Stimulated activated CD4-positive, alpha-beta T cell treated with anti-CD3 and anti-CD28 coated beads, Interleukin-1b, Interleukin-23, amount 100 ng/mL, for 24 hours (primary cell): ENCODE results near the gene TYSND1.
A peak's percentile ranks its signal among the peaks of the same experiment; 100 is the strongest.
"Not testable (repeated sequence)": the region's sequence is repeated elsewhere in the genome, so short reads cannot be mapped to it uniquely, and the experiment has no call there.

Experiments
- DNase-seq, 4 experiments: peaks; one replicate each; pipeline ENCODE4 v3.0.0-alpha.2; 2020; ENCODE audit warnings: low read depth in 4 of 4, low spot score in 1 of 4

TYSND1 gene, protein sequence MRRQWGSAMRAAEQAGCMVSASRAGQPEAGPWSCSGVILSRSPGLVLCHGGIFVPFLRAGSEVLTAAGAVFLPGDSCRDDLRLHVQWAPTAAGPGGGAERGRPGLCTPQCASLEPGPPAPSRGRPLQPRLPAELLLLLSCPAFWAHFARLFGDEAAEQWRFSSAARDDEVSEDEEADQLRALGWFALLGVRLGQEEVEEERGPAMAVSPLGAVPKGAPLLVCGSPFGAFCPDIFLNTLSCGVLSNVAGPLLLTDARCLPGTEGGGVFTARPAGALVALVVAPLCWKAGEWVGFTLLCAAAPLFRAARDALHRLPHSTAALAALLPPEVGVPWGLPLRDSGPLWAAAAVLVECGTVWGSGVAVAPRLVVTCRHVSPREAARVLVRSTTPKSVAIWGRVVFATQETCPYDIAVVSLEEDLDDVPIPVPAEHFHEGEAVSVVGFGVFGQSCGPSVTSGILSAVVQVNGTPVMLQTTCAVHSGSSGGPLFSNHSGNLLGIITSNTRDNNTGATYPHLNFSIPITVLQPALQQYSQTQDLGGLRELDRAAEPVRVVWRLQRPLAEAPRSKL

DNA sequence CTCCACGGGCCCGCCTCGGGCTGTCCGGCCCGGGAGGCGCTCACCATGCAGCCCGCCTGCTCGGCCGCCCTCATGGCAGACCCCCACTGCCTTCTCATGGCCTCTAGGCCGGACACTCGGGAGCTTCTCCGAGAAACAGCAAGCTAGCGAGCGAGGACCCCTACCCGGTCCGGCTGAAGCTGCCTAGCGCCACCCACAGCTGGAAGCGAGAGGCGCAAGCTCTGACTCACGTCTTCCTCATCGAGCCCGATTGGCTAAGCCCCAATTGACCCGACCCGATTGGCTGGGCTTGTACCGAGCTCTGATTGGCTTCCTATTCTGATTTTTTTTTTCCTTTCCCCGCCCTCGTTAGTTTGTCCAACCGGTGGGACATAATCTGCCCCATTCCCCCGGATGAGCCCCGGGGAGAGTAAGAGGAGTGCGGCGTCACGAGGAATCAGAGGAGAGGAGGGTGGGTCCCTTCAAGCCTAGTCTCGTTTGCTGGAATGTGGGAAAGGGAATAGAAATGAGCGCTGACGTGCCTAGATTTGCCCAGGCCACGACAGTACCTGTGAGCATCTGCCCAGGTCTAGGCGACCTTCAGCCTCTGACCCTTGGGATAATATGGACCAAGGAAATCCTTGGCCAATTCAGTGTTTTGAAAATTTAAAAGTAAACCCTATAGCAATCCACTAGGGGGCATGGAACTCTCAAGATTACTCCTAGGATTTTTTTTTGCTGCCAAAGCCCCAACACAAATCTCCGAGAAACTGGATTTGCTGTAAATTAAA, at the start of gene TYSND1:
Gene TYSND1 (minus strand): TSS at position 212 of the 770 bp plus-strand sequence. CDS start 114 bp downstream, at position 98.
- DNase-seq, result peak; percentile 70 to 89 (median 83)

DNA sequence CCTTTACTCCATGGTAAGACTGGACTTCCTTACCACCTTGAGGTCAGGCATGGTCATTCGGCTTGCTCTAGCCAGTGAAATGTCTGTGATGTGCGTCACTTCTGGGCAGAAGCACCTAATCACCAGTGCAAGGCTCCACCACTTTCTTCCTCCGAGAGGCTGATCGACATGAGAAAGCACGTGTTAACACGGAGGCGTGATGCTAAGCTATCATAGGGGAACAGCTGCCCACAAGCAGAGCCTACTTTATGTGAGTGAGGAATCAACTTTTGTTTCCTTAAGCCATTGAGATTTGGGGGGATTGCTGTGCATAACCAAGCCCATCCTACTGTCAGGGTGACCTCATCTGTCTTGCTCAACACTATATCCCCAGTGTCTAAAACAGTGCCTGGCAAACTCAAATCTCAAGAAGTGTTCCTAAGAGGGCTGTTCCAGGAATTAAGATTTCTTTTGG, 46.9 kb upstream of the TYSND1 start:
- DNase-seq, result no peak

DNA sequence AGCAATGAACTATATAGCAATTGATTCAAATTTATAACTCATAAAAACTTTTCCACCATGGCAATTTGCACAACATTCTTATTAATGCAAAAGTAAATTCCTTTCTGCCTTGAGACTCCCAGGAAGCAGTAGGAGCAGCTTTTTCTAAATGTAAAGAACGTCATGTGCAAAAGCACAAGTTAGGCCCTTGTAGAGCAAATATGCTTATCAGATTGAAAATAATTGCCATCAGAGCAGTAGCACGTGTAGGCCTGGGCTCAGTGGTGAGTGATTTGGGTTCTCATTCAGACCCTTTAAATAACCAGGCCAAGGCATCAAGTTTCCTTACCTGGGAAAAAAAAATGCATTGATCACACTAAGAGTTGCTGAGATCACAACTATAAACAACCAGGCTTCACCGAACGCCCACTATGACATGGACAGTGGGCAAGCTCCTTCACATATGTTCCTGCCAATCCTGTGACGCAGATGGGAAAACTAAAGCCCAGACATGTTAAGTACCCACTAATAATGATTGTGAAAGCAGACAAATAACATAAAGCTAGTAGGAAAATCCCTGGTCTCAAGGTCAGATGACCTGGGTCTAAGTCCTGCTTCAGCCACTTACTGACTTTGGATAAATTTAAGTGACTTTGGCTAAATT, 45.9 kb upstream of the TYSND1 start:
- no peak for DNase-seq

DNA sequence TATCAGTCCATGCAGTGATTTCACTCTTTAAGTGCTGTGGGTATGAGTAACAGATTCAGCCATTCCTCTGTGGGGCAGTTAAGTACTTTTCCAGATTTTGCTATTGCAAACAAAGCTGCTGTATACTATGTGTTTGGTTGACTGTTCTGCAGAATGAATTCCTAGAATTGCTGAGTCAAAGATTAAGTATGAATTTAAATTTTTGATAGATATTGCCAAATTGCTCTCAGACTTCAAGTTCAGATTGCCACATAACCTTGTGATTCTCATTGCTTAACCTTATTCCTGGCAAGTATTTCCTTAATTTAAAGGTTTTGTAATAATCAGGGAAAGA, 45.4 kb upstream of the TYSND1 start:
- DNase-seq, result no peak

DNA sequence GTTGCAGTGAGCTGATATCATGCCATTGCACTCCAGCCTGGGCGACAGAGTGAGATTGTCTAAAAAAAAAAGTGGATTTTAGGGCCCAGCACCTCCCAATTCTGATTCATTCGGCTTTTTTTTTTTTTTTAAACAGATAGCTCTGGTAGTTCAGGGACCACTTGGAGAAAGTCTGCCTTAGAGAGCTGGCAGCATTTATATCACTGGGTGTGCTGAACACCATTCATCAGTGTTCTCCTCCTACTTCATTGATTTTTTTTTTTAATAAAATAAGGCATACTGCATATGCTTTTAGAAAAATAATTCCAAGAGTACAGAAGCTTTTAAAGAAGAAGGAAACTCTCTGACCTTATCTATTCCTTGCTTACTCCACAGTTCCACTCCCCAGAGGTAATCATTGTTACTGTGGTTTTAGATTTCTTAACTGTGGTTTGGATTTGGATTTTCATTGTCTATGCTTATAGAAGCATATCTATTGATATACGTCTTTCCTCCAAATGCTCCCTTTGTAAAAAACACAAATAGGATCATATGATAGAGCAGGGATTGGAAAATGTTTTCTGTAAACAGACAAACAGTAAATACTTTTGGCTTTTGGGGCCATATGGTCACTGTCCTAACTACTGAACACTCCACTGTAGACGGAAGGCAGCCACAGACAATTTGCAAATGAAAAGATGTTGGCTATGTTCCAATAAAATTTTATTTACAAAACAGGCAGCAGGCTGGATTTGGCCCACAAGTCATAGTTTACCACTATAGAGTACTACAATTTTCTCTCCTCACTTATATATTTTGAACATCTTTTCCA, 44.9 kb upstream of the TYSND1 start:
- no peak for DNase-seq

DNA sequence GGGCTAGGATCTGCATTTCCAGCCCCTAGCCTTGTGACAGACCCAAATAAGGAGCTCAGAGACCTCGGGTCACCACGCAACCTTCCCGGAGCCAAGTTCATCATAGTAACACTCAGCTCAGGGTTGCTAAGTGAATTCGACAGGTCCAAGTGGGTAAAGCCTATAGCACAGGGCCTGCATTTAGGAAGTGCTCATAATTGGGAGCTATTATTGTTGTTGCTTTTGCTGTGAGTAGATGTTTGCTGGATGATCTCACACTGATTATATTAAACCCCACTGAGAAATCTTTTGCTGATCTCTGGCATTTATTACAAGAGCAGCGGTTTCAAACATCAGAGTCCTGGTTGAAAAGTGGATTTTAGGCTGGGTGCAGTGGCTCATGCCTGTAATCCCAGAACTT, 44.1 kb upstream of the TYSND1 start:
- no peak for DNase-seq

DNA sequence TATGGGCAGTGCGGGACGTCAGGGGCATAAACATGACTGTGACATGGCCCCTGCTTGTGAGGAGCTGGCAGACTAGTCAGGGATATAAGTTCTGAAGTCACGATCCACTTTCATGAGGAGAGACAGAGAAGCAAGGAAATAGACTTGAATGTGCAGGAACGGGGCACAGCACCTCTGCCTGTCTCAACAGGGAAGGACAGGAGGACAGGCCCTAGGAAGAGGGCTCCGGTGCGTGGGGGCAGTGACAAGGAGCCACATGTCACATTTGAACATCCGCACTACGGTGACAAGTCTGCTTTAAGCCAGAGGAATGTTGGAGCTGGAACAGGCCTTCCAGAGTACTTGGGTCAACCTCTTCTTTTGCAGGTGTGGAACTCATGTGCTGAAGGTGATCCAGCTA, 43.6 kb upstream of the TYSND1 start:
- no peak for DNase-seq

DNA sequence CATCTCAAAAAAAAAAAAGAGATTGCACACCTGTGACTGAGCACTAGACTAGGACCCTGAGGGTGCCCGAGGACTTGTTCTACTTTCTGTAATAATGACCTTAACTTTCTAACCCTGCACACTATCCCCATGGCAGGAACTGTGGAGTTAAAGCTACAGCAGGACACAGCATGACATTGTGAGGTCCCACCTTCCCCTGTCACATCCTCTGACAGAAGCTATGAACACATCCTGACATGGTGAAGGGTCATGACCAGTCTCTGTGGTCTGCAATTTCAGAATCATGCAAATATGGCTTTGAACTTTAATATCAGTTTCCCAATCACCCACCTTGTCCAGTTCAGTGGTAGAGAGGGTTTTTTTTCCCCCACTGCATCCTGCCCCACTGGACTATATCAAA, 42.3 kb upstream of the TYSND1 start:
- DNase-seq, result no peak

DNA sequence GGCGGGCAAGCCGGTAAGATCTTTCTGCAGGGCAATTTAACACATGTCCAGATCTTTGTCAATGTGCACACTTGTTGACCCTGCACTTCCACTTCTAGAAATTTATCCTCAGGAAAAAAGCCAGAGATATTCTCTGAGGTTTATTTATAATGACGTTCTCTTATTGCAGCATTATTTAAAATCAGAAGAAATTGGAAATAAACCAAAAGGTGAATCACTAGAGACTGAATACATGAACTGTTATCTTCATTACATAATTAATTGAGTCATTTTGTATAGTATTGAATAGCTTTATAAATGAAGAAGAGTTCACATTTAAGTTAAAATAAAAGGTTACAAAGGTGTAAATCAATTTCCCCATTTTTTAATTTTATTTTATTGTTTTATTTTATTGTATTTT, 40.1 kb upstream of the TYSND1 start:
- no peak for DNase-seq

DNA sequence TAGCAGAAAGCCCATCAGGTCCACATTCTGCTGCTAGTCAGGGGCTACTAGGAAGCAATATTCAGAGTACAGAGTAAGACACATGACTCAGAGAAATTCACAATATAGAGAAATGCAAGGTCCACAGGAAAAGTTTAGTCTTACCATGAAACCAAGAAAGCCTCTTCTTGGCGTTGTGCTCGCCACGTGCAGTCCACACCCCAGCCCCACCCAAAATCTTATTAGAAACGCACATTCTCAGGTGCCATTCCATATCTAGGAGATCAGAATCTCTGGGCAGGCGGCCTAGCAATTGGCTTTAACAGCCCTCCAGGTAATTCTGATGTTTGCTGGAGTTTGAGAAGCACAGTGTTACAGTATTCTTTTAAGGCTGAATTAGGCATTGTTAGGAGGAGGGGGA, 39.6 kb upstream of the TYSND1 start:
- DNase-seq, result no peak

DNA sequence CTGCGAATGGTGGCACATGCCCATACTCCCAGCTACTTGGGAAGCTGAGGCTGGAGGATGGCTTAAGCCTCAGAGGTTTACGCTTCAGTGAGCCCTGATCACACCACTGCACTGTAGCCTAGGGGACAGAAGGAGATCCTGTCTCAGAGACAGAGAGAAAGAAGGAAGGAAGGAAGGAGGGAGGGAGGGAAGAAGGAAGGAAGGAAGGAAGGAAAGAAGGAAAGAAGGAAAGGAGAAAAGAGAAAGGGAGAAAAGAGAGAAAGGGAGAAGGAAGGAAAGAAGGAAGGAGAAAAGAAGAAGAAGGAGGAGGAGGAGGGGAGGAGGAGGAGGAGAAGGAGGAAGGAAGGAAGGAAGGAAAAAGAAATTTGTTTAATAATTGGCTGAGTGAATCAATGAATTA, 36.8 kb upstream of the TYSND1 start:
- DNase-seq, result no peak

DNA sequence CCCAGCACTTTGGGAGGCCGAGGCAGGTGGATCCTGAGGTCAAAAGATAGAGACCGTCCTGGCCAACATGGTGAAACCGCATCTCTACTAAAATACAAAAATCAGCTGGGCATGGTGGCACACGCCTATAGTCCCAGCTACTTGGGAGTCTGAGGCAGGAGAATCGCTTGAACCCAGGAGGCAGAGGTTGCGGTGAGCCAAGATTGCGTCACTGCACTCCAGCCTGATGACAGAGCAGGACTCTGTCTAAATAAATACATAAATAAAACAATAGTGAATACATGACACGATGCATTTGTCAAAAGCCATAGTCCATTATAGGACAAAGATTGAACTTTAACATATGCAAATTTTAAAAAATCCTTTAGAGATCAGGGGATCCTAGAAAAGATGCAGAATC, 32.7 kb upstream of the TYSND1 start:
- DNase-seq, result not testable (repeated sequence)

DNA sequence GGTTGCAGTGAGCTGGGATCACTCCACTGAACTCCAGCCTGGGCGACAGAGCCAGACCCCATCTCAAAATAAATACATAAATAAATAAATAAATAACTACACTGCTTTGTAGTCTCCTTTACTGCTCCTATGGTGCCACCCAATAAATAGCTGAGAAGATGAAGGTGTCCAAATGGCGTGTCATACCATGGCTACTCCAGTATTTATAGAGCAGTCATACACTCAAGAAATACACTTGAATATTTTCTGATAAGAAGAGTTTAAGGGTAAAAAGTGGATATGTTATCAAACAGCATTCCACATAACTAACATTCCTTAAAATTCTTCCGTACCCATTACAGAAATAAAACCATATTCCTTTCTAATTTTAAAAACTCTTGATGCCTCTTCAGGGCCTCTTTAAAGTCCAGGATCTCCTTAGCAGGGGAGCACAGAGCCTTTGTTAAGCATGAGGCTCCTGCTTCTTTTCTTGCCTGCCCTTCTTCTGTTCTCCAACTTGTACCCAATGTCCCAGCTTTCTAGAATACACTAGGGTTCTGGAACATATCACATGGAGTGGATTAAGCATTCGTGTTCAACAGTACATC, 31.7 kb upstream of the TYSND1 start:
- DNase-seq, result no peak

DNA sequence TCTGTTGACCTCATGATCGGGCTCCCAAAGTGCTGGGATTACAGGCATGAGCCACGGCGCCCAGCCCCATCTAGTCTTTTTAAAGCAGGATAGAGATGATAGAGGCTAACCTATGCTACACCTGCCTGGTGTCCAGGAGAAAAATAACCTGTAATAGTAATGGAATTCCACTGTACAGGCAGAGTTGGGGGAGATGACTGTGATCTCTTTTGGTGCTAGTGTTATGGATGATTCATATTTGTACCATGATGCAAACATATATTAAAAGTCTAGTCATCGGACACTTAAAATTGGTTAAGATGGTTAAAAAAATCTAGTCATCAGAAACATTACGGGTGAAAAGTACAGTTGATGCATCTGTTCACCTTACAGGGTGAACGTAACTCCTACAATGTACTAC, 29.9 kb upstream of the TYSND1 start:
- no peak for DNase-seq

DNA sequence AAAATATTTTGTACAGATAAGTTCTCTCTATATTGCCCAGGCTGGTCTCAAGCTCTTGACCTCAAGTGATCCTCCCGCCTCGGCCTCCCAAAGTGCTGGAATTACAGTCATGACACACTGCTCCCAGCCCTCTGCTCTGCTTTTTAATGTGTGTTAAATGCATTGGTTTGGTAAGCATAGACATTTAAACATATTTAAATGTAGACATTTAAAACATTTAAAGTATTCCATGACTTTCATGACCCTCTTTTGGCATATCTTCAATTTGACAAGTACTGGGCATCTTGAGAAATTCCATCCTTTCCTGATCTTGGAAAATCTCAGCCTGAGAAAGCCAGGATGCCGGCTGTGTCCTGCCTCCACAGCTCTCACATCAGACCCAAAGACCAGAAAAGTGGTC, 29.0 kb upstream of the TYSND1 start:
- no peak for DNase-seq

DNA sequence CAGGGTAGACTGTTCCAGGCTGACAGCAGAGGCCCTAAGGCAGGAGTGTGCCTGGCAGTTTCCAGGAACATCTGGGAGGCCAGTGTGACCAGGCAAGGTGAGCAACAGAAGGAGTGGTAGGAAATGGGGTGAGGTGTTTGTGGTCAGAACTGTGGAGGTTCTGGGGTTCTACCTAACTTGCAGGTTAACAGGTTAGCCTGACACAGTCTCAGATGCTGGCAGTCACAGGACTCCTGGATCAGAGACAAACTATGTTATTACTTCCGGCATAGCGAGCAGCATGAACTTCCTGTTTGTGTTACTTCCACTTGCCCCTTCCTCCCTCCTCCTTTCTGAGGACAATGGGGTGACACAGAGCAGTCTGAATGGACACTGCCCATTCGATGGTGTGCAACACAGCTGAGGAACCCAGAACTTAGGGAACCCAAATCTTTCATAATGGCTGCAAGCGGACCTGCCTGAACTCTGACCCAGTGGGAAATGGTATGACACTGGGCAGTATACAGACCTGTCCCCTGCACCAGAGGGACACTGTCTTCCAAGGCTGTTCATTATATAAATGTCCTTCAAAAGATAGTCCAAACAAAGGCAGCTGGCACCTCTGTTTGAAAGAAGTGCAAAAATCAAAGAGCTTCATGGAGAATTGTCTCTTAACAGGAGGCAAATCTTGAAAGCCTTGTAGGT, 27.7 kb upstream of the TYSND1 start:
- DNase-seq, result no peak

DNA sequence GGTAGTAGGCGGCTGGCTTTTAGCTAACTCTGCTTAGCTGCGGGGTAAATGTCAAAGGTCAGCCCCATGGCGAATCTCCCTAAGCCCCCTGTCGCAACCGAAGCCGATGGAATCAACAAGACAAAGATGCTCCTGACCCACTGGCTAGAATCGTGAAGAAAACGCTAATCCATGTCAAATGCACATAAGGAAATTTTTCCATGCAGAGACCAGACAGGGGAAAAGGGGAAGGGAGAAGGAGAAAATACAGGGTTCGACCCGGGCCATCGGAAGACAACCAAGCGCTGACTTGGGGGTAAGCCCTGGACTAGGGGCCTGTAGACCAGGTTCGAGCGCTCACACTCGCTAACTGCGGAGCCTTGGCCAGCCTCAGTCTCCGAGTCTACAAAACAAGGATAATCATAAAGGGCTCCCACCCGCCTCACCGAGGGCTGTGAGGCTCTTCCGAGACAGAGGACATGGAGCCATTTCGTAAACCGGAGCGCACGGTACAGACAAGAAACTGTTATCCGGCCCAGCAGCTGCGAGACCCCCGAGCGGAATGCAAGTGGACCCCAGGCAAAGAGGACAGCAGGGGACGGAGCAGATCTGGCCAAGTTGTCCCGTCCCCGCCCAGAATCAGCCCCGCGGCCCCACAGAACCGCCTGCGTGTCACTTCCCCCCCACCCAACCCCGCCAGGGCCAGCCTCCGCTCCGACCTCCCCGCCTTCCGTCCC, 23.3 kb upstream of the TYSND1 start:
- no peak for DNase-seq

DNA sequence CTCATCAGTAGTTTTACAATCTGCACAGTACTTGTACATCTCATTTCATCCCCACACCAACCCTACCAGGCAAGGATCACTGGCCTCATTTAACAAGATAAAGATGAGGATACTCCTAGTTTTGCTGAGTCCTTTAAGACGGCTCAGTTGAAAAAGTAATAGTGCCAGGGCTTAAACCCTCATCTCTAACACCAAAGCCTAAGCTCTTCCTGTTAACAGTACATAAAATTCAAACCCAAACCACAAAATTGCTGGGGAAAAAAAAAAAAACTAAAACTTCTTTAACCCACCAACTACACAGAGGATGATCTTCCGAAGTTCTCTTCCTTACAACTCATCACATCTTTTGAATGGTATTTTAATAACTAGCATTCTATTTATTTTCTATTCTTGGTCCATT, 22.5 kb upstream of the TYSND1 start:
- no peak for DNase-seq

DNA sequence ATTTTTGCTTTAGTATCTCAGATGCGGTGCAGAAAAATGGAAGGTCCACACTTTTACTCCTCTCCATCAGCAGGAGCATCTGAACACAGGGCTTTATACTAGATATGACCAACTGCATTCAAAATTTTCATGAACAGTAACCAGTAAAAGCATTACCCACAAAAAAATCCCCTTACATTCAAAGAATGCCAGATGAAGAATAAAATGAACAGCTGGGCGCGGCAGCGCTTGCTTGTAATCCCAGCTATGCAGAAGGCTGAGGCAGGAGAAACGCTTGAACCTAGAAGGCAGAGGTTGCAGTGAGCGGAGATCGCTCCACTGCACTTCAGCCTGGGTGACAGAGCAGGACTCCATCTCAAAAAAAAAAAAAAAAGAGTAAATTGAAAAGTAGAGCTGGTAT, 20.7 kb upstream of the TYSND1 start:
- no peak for DNase-seq
